B cell (primary cell): ENCODE measurements around the gene FKBP1A.

Experiments used
- EZH2 ChIP-seq: IDR thresholded peaks from 2 replicates; pipeline ENCODE4 v1.6.1; 2012; ENCODE audit warnings: borderline replicate concordance, low read depth, mild to moderate bottlenecking, moderate library complexity, low read length; ENCODE audit not compliant: insufficient read depth, poor library complexity, severe bottlenecking
- TF ChIP-seq, protein P1 (sequence below): fragments of 200-600 bp; IDR thresholded peaks from one replicate; pipeline ENCODE4 v1.8.0; 2022; ENCODE audit warnings: antibody characterized with exemption, mild to moderate bottlenecking

DNA sequence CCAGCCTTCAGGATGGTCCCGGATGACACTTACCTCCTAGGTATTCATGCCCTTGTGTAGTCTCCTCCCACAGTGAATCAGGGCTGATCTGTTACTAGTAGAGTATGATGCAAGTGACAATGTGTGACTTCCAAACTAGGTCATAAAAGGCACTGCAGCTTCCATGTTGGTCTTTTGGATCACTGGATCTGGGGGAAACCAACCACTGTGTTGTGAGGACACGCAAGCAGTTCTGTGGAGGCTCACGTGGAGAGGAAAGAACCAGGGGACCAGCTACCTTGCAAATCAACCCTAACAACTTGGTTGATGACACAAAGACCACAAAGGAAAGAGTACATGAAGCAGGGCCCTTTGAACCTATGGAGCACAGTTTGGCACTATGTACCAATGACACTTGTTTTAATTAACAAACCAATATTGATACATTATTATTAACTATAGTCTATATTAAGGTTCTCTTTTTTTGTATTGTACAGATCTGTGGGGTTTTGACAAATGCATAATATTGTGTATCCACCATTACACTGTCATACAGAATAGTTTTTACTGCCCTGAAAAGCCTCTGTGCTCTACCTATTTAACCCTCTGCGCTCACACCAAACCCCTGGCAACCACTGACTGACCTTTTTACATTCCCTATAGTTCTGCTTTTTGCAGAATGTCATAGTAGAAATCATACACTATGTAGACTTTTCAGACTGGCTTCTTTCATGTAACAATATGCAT lies 47.7 kb downstream of the FKBP1A start:
- TF ChIP-seq, protein P1, sequence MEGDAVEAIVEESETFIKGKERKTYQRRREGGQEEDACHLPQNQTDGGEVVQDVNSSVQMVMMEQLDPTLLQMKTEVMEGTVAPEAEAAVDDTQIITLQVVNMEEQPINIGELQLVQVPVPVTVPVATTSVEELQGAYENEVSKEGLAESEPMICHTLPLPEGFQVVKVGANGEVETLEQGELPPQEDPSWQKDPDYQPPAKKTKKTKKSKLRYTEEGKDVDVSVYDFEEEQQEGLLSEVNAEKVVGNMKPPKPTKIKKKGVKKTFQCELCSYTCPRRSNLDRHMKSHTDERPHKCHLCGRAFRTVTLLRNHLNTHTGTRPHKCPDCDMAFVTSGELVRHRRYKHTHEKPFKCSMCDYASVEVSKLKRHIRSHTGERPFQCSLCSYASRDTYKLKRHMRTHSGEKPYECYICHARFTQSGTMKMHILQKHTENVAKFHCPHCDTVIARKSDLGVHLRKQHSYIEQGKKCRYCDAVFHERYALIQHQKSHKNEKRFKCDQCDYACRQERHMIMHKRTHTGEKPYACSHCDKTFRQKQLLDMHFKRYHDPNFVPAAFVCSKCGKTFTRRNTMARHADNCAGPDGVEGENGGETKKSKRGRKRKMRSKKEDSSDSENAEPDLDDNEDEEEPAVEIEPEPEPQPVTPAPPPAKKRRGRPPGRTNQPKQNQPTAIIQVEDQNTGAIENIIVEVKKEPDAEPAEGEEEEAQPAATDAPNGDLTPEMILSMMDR: no peak
- no peak for TF ChIP-seq EZH2
